Epithelial cell of esophagus (primary cell): Measurements from ENCODE around the gene KIF26A.

Source experiments
- DNase-seq: peaks from one replicate; pipeline ENCODE4 v3.0.0; 2010; ENCODE audit warnings: low read depth
- H3K4me3 ChIP-seq: 2 replicates; pipeline ENCODE4 v1.5.1; 2011; ENCODE audit warnings: mild to moderate bottlenecking, low read length, control low read depth
- TF ChIP-seq, protein P1 (sequence below): IDR thresholded peaks from 2 replicates; pipeline ENCODE4 v1.5.1; 2011; ENCODE audit warnings: low read depth, mild to moderate bottlenecking, low read length, control low read depth, inconsistent platforms; ENCODE audit not compliant: insufficient read depth; ENCODE audit errors: missing control alignments

The KIF26A gene

GRCh38 chr14:104211741-104212140, 73.4 kb downstream of the KIF26A start:
- H3K4me3 ChIP-seq, result no peak overlapping the region
- TF ChIP-seq, protein P1, sequence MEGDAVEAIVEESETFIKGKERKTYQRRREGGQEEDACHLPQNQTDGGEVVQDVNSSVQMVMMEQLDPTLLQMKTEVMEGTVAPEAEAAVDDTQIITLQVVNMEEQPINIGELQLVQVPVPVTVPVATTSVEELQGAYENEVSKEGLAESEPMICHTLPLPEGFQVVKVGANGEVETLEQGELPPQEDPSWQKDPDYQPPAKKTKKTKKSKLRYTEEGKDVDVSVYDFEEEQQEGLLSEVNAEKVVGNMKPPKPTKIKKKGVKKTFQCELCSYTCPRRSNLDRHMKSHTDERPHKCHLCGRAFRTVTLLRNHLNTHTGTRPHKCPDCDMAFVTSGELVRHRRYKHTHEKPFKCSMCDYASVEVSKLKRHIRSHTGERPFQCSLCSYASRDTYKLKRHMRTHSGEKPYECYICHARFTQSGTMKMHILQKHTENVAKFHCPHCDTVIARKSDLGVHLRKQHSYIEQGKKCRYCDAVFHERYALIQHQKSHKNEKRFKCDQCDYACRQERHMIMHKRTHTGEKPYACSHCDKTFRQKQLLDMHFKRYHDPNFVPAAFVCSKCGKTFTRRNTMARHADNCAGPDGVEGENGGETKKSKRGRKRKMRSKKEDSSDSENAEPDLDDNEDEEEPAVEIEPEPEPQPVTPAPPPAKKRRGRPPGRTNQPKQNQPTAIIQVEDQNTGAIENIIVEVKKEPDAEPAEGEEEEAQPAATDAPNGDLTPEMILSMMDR, result no peak
- no peak for DNase-seq

DNA sequence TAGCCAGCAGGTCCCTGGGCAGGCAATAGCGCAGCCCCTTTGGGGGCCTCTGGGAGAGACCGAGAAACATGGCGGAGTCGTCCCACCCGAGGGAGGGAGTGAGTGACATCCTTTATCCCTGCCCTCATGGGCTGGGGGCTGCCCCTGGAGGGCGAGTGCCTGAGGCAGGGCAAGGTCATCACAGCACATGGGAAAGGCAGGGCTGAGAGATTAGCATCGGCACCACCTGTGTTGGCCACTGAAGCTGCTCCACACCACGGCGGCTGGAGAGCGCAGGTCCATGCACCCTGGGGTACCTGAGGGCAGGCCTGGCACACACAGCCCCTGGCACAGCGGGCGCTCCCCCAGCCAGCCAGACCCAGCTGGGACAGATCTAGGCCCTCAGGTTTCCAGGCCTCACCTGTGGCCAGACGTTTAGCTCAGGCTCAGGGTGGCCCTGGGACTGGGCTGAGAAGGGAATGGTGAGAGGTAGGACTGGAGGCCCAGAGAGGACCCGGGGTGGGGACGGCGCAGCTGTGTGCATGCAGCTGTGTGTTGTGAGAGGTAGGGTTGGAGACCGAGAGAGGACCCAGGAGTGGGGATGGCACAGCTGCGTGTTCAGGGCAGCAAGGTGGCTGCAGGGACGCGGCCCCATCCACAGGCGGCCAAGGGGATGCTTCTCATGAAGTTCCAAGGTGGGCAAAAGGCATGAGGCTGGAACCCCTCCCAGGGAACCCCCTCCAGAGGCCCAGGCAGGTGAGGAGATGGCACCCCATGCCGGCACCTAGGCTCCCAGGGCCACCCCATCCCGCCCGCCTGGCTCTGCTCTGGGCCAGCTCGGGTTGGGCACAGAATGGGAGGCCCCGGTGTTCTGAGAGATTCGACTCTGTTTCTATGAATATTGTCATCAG, 74.1 kb downstream of the KIF26A start:
- no peak overlapping the region for H3K4me3 ChIP-seq
- TF ChIP-seq, protein P1, result no peak
- DNase-seq, result no peak

DNA sequence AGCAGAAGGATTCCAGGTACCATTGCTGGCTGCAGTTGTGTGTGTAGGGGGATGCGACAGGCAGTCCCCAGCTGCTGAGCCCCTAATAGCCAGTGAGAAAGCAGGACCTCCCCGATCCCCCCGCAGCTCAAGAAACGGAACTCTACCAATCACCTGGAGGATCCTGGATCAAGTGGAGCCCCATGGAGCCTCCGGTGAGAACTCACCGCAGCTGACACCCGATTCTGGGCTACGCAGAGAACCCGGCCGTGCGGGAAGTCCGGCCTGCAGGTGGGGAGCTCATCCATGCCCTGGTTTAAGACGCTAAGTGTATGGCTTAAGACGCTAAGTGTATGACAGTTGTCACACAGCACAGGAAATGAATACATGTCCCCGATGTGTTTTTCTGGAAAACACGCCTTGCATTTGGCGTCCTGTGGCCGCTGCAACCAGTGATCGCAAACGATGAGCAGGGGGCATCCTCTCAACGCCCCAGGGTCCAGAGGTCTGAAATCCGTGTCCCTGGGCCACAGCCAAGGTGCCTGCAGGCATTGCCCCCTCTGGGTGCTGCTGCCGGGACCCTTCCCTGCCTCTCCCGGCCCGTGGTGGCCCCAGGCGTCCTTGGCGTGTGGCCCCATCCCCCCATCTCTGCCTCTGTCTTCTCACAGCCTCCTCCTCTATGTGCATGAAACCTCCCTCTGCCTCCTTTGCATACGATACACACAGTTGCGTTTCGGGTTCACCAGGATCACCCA, 75.1 kb downstream of the KIF26A start:
- no peak overlapping the region for H3K4me3 ChIP-seq
- TF ChIP-seq, protein P1, result no peak
- no peak for DNase-seq

GRCh38 chr14:104214431-104215218, 76.2 kb downstream of the KIF26A start:
- TF ChIP-seq, protein P1, result no peak
- DNase-seq, result no peak

GRCh38 chr14:104215706-104216334, 77.4 kb downstream of the KIF26A start:
- no peak for DNase-seq
- TF ChIP-seq, protein P1, result no peak

More at GRCh38 chr14:104214431-104215218, 76.2 kb downstream of the KIF26A start:
- H3K4me3 ChIP-seq, result no peak overlapping the region

DNA sequence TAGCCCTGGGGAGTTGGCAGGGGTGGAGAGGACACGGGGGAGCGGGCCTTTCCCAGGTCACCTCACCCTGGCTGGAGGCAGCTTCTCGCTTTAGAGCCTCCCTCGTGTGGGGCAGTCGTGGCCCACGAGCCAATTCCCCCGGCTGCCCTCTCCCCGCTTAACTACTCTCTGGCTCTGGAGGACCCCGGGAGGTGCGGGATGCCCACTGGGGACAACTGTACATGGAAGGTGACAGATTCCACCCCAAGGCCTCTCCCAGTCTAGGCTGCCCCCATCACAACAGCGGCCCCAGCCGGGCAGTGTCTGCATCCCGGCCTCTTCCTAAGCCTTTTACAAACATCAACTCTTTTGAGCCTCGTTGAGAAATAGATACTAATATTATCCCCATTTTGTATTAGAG, 78.1 kb downstream of the KIF26A start:
- TF ChIP-seq, protein P1, result no peak
- no peak overlapping the region for H3K4me3 ChIP-seq
- no peak for DNase-seq

More at GRCh38 chr14:104215706-104216334, 77.4 kb downstream of the KIF26A start:
- H3K4me3 ChIP-seq, result no peak overlapping the region
